Left colon (tissue), 2 donors: ENCODE results near the gene COL23A1. TPM values are rescaled to one million over a fixed set of nuclear protein-coding genes. Genes with fewer than 3 reads are reported as not detected.

ENCODE experiments used
- ATAC-seq: fragments of 200-7000 bp; cut with Tn5 transposase; one replicate; pipeline ENCODE4 v1.9.1; 2020; ENCODE audit warnings: mild to moderate bottlenecking, moderate library complexity
- DNase-seq, 2 donors: peaks; one replicate each; pipeline ENCODE4 v3.0.0-alpha.2; 2020
- intact Hi-C, 2 donors: fragments of 100-400 bp; cut with DNase I in 1 of 2; cut with micrococcal nuclease in 1 of 2; formaldehyde crosslinking; loops; one replicate each; pipeline versions ENCODE4 v1.11.2 to v1.14.0; 2022; cut with DNase I, micrococcal nuclease
- total RNA-seq, 2 donors: library from RNA; stranded (reverse); fragmentation: NEBNext Ultra II Directional; extraction: Animal tissue kit (Norgen Biotek cat#: 25700); gene quantifications; one replicate each; pipeline ENCODE4 v1.2.1, GENCODE V29; 2021
- donor health status: DM: no; HTN: no; CAD: no.
- donor health status: DM: yes; HTN: yes; CAD: no.

The COL23A1 gene
- total RNA-seq, 2 donors from 2014 or later, result 0.09 to 0.73 TPM

DNA sequence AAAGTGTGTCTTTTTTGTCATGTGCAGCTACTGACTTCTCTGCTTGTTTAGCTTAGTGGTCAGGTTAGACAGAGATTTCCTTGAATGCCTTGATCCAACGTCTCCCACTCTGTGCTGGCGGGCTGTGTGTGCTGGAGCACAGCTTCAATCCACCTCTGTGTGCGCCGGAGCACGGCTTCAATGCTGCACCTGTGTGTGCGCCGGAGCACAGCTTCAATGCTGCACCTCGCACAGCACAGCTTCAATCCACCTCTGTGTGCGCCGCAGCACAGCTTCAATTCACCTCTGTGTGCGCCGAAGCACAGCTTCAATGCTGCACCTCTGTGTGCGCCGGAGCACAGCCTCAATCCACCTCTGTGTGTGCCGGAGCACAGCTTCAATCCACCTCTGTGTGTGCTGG lies 288.6 kb downstream of the COL23A1 start:
- ATAC-seq (no peak), DNase-seq (no peak)
- intact Hi-C loops, result no loop called here

- peak in 1 of 2 donors; percentile 5 for DNase-seq
- intact Hi-C loops, result no loop called here
- ATAC-seq, result no peak
These were observed 291.8 kb downstream of the COL23A1 start for GRCh38 chr5:178298283-178298807.

DNA sequence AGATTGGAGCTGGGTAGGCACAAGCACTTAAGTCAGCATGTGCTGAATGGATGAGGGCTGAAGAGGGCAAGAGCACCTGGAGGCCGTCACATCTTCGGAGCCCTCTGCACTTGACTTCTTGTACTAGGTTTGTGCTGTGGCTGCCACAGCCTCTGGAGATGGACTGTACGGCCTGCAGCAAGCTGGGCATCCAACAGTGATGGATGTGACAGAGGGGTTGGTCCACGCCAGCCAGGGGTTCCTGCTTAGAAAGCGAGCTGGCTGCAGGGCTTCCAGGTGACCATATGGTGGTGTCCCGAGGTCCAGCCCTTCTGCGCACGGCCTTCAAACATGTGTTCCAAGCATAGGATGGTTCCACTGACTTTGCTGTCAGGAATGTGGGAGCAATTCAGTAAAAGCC lies 292.4 kb downstream of the COL23A1 start:
- DNase-seq (peak in 1 of 2 donors; percentile 2), ATAC-seq (no peak)
- intact Hi-C loops, result no loop called here

DNA sequence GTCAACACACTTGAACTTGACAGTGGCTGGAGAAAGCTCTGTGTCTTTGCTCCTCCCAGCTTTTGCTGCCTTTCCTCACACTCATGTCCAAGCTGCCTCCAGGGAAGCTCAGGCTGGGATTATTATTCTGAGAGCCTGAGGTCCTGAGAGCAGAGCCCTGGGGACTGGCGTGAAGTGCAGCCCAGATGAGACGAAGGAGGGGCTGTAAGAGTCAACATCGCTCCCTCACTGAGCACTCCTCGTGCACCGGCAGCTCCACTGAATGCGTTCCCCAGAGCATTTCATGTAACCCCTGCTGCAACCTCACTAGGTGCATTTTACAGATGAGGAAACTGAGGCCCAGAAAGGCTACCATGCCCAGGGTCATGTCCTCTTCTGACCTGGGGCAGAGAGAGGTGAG lies 294.1 kb downstream of the COL23A1 start:
- peak in 1 of 2 donors; percentile 12 for DNase-seq
- ATAC-seq, result no peak
- intact Hi-C loops, result no loop called here

GRCh38 chr5:178295589-178295988 lies 294.6 kb downstream of the COL23A1 start:
- no peak for DNase-seq
- intact Hi-C loops, result no loop called here
- no peak for ATAC-seq

DNA sequence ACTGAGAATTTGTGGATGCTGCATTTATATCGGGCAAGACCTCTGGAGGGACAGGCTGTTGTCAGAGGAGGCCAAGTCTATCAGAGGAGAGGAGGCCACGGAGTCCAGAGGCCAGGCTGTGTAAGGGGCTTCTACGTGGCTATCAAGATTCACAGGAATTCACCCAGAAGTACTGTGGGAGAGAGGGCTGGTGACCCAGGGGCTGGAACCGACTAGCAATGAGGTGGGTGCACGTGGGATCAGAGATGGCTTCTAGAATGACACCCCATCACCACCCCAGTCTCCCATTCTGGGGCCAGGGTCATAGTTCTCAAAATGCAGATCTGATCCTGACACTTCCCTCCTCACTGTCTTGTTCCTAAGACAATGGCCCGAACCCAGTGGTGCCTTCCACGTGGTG lies 296.4 kb downstream of the COL23A1 start:
- DNase-seq, result peak in 1 of 2 donors; percentile 7
- intact Hi-C loops, result no loop called here
- ATAC-seq, result no peak

GRCh38 chr5:178293400-178293799 lies 296.8 kb downstream of the COL23A1 start:
- intact Hi-C loops, result no loop called here
- ATAC-seq (no peak), DNase-seq (peak in 1 of 2 donors; percentile 13)

DNA sequence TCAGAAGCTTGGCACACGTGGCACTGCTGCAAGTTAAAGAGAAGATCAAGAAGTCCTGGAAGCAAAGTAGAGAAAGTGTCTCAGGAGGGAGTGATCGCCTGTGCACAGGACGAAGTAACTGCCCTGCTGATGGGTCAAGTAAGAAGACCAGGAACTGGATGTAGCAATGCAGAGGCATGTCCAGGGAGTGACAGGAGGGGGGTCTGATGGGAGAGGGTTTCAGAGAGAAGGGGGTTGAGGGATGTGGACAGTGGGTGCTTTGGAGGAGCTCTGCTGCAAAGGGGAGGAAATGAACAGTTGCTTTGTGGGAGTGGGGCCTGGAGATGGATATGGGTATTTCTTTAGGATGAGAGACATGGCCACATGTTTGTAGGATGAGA lies 297.4 kb downstream of the COL23A1 start:
- ATAC-seq (no peak), DNase-seq (no peak)
- intact Hi-C loops, result no loop called here

- ATAC-seq (no peak), DNase-seq (no peak)
- intact Hi-C loops, result no loop called here
These were observed 298.0 kb downstream of the COL23A1 start for GRCh38 chr5:178291969-178292825.

DNA sequence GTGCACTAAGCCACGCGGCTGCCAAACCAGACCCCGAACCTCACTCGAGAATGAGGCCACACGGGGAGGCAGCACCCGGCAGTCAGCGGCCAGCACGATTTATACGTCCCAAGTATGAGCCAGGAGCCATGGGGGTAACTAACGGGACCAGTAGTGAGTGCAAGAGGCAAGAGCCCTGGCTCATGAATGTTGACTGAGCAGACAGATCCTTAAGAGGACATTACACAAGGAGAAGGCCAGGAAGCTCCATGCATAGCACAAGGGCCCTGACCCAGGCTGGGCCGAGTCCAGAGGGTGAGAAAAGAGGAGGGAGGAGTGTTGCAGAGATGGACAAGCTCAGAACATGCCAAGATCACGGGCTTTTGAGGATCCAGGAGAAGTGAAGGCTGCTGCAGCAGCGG lies 299.0 kb downstream of the COL23A1 start:
- ATAC-seq, result no peak
- intact Hi-C loops, result no loop called here
- DNase-seq, result no peak

DNA sequence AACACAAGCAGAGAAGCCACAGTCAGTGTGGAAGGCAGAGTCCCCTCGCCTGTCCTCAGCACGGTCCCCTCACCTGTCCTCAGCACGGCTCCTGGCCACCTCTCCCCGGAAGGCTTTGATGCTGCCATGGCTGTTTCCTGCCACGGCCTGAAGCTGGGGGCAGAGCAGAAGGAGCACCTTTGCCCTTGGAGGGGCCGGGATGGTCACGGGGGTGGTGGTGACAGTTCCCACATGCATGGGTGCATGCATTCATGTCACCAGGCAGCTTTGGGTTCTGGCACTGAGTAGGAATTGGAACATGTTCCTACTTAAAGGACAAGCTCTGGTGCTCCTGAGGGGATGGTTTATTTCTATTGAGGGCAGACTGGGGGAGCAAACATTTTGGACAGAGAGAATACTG lies 299.8 kb downstream of the COL23A1 start:
- no peak for DNase-seq
- intact Hi-C loops, result no loop called here
- ATAC-seq, result no peak

DNA sequence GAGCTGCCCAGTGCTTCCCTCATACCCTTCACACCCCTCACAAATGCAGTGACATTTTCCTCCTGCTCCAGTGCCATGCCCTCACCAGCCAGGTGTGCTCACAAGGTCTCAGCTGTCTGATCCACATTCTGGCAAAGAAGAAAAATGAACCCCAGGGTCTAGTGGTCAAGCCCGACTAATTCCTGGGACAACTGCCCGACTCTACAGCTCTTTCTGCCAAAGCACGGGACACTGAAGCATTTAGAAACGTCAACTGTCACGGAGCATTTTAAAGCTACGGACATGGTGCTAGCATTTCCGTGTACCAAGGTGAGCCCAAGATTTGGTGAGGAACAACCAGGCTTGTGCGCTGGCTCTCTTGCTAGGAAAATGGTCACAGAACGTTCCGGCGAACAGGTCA lies 300.8 kb downstream of the COL23A1 start:
- ATAC-seq, result no peak
- DNase-seq, result no peak
- intact Hi-C loops, result no loop called here

DNA sequence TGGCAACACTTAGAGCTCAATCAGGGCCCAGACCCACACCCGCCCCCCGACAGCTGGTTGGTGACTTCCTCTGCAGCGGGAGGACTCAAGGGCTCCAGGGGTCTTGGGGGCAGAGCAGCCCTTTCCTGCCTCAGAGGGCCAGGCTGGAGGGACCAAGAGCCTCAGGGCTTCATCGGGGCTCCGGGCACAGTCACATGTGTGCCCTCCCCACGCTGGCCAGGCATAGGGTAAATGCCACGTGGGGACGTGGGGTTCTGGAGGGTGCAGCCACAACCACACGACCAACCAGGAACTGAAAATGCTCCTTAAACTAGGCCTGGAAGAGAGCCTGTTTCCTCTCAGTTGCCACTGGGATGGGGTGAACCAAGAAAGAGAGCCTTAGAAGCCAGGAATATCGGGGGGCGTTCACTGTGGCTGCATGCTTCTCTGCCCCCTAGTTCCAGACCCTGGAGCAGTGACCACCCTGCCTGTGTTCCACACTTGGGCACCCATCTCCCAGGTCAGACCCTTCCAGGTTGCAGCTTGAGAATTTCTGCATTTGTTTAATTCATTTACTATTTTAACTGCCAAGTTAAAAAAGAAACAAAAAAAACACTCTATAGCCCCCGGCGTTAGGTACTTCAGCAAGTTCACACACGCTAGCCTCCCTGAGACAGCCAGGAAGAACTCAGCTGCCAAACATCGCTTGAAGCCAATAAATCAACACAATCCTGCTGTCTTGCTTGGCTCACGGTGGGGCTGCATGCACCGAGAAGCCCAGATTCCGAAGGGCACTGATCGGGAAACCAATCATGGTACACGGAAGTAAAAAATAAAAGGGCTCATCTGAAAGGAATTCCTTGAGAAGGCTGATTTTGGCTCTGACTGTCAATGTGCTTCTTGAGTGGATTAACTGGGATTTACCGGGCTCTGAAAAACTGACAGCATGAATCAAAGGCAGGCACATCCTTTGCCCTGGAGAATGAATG lies 301.5 kb downstream of the COL23A1 start:
- no peak for DNase-seq
- no peak for ATAC-seq
- intact Hi-C loops, result no loop called here

GRCh38 chr5:178287791-178288105 lies 302.4 kb downstream of the COL23A1 start:
- DNase-seq (no peak), ATAC-seq (no peak)
- intact Hi-C loops, result no loop called here

GRCh38 chr5:178287091-178287790 lies 303.0 kb downstream of the COL23A1 start:
- ATAC-seq (no peak), DNase-seq (no peak)
- intact Hi-C loops, result no loop called here

- no peak for DNase-seq
- intact Hi-C loops, result no loop called here
These were observed 303.7 kb downstream of the COL23A1 start for GRCh38 chr5:178286226-178287090.

GRCh38 chr5:178285399-178286225 lies 304.6 kb downstream of the COL23A1 start:
- intact Hi-C loops, result no loop called here
- no peak for ATAC-seq
- no peak for DNase-seq

More at GRCh38 chr5:178286226-178287090, 303.7 kb downstream of the COL23A1 start:
- ATAC-seq, result no peak
